HG03060 (cell line): ENCODE data around the gene KIF25.
"Not testable (repeated sequence)": the region's sequence is repeated elsewhere in the genome, so short reads cannot be mapped to it uniquely, and the experiment has no call there.

Experiments
- ATAC-seq: cut with Tn5 transposase; IDR thresholded peaks from one replicate; pipeline ENCODE4 v1.9.1; 2021; ENCODE audit warnings: low read depth, moderate number of reproducible peaks; ENCODE audit not compliant: unreplicated experiment

Gene KIF25

GRCh38 chr6:168061269-168062210 lies 64.1 kb downstream of the KIF25 start:
- no peak for ATAC-seq

GRCh38 chr6:168062346-168063289 lies 65.1 kb downstream of the KIF25 start:
- no peak for ATAC-seq

DNA sequence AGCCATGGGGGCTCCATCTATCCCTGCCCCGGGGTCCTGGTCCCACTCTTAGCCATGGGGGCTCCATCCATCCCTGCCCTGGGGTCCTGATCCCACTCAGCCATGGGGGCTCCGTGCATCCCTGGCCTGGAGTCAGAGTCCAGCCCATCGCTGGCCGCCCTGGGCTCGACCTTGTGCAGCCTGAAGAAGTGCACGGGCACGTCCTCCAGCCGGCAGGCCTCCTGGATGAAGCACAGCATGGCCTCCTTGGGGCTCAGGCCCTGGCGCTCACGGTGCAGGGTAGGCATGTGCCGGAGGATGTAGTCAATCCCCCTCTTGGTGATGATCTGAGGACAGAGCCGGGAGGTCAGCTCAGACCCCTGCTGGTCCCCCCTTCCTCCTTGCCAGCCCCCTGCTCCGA lies 66.0 kb downstream of the KIF25 start:
- ATAC-seq: no peak

GRCh38 chr6:168064226-168064807 lies 66.8 kb downstream of the KIF25 start:
- no peak for ATAC-seq

- ATAC-seq: no peak
Measured at GRCh38 chr6:168067081-168067759, 69.7 kb downstream of the KIF25 start.

GRCh38 chr6:168070804-168071203 lies 73.3 kb downstream of the KIF25 start:
- no peak for ATAC-seq

DNA sequence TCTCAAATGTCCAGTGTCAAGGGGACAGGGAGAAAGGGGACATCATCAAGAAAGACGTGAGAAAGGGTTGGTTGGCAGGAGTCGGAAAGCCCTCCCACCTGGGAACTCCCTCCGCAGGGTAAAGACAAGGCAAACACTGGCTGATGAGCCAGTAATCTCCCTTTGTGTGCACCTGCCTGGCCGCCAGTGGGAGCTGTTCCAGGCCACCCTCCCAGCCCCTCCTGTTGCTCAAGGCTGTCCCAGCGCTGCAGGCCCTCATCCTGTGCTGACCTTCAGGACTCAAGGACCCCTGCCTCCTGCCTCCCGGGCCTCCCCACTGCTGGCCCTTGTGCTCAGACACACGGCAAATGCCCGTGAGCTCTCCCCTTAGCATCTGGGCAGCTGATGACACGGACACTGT lies 74.1 kb downstream of the KIF25 start:
- ATAC-seq: no peak

- ATAC-seq: no peak
Measured at GRCh38 chr6:168072261-168072660, 74.8 kb downstream of the KIF25 start.

- ATAC-seq: no peak
Measured at GRCh38 chr6:168072730-168073129, 75.3 kb downstream of the KIF25 start.

DNA sequence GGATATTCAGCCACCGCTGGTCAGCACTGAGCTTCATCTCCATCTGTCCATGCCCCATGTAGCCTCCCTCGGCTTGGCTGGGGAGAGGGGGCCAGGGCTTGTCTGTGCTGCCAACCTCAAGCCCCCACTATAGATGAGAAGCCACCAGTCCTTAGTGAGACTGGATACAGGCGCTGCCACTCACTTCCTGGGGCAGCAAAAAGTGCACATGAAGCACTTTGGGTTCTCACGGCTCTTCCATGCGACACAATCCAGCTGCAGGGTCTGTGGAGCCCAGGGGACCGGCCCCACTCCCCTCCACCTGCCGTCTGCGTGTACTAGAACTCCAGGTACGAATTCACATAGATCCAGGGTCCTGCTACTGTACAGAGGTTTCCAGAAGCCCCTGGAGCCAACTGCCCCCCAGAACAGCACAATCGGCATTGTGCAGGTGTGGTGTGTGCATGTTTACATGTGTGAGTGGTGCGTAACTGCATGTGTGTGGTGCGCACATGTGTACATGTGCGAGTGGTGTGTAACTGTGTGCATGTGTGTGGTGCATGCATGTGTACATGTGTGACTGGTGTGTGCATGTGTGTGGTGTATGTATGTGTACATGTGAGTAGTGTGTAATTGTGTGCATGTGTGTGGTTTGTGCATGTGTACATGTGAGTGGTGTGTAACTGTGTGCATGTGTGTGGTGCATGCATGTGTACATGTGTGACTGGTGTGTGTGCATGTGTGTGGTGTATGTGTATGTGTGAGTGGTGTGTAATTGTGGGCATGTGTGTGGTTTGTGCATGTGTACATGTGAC lies 76.7 kb downstream of the KIF25 start:
- ATAC-seq: no peak

DNA sequence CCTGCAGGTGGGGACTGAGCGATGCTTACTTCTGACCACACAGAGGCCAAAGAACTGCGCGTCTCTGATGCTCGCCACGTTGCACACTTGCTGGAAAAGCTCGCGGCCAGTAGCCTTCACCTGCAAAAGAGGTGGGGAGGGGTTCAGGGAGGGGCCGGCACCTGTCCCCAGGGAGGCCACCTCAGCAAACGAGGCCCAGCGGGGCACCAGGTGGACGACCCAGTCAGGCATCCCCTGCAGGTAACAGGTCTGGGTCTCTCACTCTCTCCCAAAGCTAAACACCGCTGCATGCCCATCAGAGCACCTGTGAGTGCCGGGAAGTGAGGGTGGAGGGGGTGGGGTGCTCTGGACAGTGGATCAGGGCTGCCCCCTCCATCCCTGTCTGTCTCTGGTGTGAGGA lies 77.7 kb downstream of the KIF25 start:
- no peak for ATAC-seq

DNA sequence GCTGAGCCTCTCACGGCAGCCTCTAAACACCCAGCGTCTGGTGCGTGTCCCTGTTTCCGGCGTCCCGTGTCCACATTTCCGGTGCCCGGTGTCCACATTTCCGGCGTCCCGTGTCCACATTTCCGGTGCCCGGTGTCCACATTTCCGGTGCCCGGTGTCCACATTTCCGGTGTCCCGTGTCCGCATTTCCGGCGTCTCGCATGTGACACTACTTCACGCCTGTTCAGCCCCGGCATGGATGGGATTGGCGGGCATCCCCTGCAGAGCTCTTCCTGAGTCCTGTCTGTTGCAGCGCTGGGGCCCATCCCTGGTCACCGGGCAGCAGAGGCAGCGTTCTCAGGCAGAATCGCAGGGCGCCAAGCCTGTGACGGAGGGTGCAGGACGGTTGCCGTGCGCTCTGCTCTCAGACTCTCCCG lies 78.3 kb downstream of the KIF25 start:
- no peak for ATAC-seq

GRCh38 chr6:168077401-168077800 lies 79.9 kb downstream of the KIF25 start:
- not testable (repeated sequence) for ATAC-seq

DNA sequence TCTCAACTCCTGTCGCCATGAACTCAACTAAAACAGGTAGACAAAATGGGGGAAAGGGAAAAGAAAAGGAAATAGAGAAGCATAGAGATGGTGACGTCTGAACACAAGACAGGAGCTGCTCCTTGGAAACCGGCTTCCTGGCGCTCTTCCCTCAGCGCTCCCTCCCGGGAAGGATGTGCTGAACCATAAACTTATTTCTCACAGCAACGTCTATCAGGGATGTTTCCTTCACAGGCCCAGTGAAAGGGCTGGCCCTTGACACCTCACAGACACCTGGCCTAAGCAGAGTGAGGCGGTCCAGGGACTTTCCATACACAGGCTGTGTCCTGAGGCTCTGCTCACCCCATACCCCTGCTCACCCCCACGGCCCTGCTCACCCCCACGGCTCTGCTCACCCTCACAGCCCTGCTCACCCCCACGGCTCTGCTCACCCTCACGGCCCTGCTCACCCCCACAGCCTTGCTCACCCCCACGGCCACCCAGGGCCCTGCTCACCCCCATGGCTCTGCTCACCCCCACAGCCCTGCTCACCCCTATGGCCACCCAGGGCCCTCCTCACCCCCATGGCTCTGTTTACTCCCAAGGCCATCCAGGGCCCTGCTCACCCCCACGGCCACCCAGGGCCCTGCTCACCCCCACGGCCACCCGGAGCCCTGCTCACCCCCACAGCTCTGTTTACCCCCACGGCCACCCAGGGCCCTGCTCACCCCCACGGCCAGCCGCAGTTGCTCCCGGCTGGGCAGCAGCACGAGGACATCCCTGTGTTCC lies 80.9 kb downstream of the KIF25 start:
- no peak for ATAC-seq

DNA sequence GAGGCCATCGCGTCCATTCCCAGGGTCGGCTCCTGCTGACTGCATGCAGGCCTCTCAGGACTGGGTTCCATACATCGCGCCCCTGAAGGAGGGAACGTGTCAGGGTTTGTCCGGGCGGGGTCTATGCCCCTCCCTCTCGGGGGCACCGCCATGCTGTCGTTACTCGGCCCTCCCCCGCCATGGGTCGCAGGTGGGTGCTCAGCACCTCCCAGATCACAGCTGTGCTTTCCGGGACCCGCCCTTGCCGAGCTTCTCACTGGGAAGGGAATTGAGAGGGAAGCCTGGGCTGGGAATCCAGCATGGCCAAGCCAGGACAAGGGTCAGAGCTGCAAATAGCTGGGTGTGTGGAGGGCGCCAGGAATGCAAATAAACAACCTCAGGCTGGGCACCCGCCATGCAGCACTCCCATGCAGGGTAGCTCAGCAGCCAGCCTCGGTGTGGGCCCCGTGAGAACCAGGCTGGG lies 81.5 kb downstream of the KIF25 start, which contains the start of gene FRMD1:
Gene FRMD1, minus strand, starts transcription at position 270 of the 463 bp plus-strand sequence. Its CDS starts 118 bp downstream, at position 152.
- ATAC-seq: no peak

DNA sequence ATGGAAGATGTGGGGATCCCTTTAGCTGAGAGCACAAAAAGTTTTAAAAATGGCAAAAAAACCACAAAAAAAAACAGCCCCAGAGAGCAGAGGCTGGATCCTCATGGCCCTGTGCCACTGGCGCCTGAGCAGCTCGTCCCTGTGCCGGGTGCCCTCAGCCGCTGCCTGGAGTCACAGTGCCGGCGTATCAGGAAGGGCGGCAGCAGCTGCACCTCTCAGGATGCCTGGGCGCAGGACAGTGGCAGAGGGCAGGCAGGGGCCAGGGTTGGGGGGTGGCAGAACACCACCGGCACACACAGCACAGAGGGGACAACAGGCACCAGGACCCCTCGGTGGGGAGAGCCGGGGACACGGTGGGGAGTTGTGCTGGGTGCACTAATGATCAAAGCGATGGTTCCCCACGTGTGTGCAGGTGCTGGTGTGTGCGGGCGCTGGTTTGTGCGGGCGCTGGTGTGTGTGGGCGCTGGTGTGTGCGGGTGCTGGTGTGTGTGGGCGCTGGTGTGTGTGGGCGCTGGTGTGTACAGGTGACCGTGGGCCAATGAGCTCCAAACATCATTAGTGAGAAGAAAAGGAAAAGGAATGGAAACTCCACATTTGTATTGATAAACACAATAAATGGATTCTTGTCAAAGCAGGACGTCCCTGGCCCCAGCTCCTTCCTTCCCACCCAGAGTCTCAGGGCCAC lies 83.1 kb downstream of the KIF25 start:
- no peak for ATAC-seq

DNA sequence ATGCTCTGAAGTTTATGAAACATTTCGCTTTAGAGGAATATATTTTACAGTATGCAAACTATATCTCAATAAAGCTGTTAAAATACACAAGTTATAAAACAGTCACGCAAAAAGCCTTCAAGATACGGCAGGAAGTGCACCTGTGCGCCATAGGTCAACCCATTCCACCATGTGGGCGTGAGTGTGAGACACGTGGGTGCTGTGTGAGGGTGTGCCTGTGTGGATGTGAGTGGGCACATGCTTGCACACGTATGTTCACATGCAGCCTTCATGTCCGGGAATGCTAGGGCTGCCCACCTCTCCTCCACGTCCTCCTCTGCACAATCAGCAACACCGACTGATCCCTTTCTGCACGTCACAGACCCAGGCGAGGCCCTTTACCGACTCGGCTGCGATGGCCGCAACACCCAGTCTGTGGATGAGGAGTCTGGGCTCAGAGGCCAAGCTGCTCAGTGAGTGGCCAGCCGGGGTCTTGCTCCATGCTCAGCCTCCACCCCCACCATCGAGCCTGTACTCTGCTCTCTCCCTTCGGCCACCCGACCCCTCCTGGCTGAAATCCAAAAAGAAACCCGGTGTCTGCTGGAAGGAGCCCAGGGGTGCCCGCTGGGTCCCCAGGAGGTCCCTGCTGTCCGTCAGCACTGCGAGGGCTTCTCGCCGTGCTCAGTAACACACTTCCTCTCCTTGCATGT lies 84.5 kb downstream of the KIF25 start:
- ATAC-seq: no peak
